Stimulated activated CD4-positive, alpha-beta T cell treated with anti-CD3 and anti-CD28 coated beads, TNF-alpha, amount 100 ng/mL, for 1 hour (primary cell): ENCODE measurements around the gene SEMA3E.

Experiments used
- DNase-seq, 3 donors: peaks; one replicate each; pipeline ENCODE4 v3.0.0-alpha.2; 2020; ENCODE audit warnings: low read depth in 3 of 3, low spot score in 1 of 3

SEMA3E gene

GRCh38 chr7:83362871-83363550 lies 285.9 kb downstream of the SEMA3E start:
- no peak for DNase-seq

- no peak for DNase-seq
Observed at GRCh38 chr7:83359108-83359507, 289.8 kb downstream of the SEMA3E start.

- DNase-seq = no peak
Observed at GRCh38 chr7:83355143-83355542, 293.8 kb downstream of the SEMA3E start.

- DNase-seq = no peak
Observed at GRCh38 chr7:83347945-83348444, 300.9 kb downstream of the SEMA3E start.

GRCh38 chr7:83339907-83340306 lies 309.0 kb downstream of the SEMA3E start:
- DNase-seq = no peak

- no peak for DNase-seq
Observed at GRCh38 chr7:83338277-83338950, 310.5 kb downstream of the SEMA3E start.

- no peak for DNase-seq
Observed at GRCh38 chr7:83337050-83337449, 311.9 kb downstream of the SEMA3E start.

GRCh38 chr7:83326223-83326622 lies 322.7 kb downstream of the SEMA3E start:
- DNase-seq = no peak

GRCh38 chr7:83325083-83325482 lies 323.9 kb downstream of the SEMA3E start:
- DNase-seq = no peak

- no peak for DNase-seq
Observed at GRCh38 chr7:83324596-83324995, 324.3 kb downstream of the SEMA3E start.

- DNase-seq = no peak
Observed at GRCh38 chr7:83321011-83321410, 327.9 kb downstream of the SEMA3E start.

GRCh38 chr7:83313931-83314330 lies 335.0 kb downstream of the SEMA3E start:
- DNase-seq = no peak
